Lower leg skin (tissue), 4 donors: ENCODE results near the gene RAP1GAP2. TPM values are rescaled to one million over a fixed set of nuclear protein-coding genes. Genes with fewer than 3 reads are reported as not detected.

Source experiments
- DNase-seq, 2 donors: peaks; one replicate each; pipeline ENCODE4 v3.0.0-alpha.2; 2019; ENCODE audit warnings: low spot score in 2 of 2
- H3K4me3 ChIP-seq: fragments of 200-600 bp; sonication (generic); 2 replicates; pipeline ENCODE4 v1.5.1; 2017; ENCODE audit warnings: mild to moderate bottlenecking, low read depth; ENCODE audit not compliant: poor library complexity, severe bottlenecking
- CTCF ChIP-seq, 3 donors: fragments of 450-650 bp; IDR thresholded peaks; one replicate each; pipeline ENCODE4 v1.5.1; 2016; ENCODE audit warnings: antibody characterized with exemption in 3 of 3, mild to moderate bottlenecking in 3 of 3, moderate library complexity in 2 of 3
- POLR2A ChIP-seq, 2 donors: fragments of 450-650 bp; IDR thresholded peaks; one replicate each; pipeline ENCODE4 v1.6.1; 2016 to 2017; ENCODE audit warnings: antibody characterized with exemption in 2 of 2, mild to moderate bottlenecking in 1 of 2, moderate library complexity in 1 of 2
- WGBS, 2 donors: methylation state at CpG; one replicate each; pipeline ENCODE4 v1.1.5; 2018; 5-methylcytosine and 5-hydroxymethylcytosine counted together
- intact Hi-C: fragments of 100-400 bp; cut with DNase I; formaldehyde crosslinking; loops from one replicate; pipeline ENCODE4 v1.15.0; 2023; ENCODE audit warnings: low total_unique reads
- total RNA-seq, 4 donors: library from RNA; depleted of rRNA; stranded (reverse); fragments of >200 nt; gene quantifications; one replicate each; pipeline ENCODE4 v1.1.0, GENCODE V29; 2016

Gene RAP1GAP2
- total RNA-seq, 4 donors from 2014 or later, result 9.2 to 15.3 (median 12.8) TPM

GRCh38 chr17:2860883-2861282 lies 64.6 kb downstream of the RAP1GAP2 start:
- TF ChIP-seq POLR2A (IDR thresholded peaks at IDR 0.05), result no peak
- no peak for TF ChIP-seq CTCF (IDR thresholded peaks at IDR 0.05)
- 92 to 94% methylated on average over 11 of the region's 11 CpGs for WGBS, 2 donors
- no peak overlapping the region for H3K4me3 ChIP-seq
- no peak for DNase-seq
- intact Hi-C loops, result no loop called here

- H3K4me3 ChIP-seq, result no peak overlapping the region
- no peak for DNase-seq
- intact Hi-C loops, result no loop called here
- TF ChIP-seq POLR2A (IDR thresholded peaks at IDR 0.05), result no peak
- no peak for TF ChIP-seq CTCF (IDR thresholded peaks at IDR 0.05)
- WGBS, 2 donors, result 75 to 88% methylated on average over 8 of the region's 8 CpGs
These were observed 66.0 kb downstream of the RAP1GAP2 start for GRCh38 chr17:2862197-2862596.

GRCh38 chr17:2863204-2863603 lies 67.0 kb downstream of the RAP1GAP2 start:
- TF ChIP-seq POLR2A (IDR thresholded peaks at IDR 0.05) (no peak), CTCF (IDR thresholded peaks at IDR 0.05) (no peak)
- intact Hi-C loops, result no loop called here
- 90 to 95% methylated on average over 4 of the region's 4 CpGs for WGBS, 2 donors
- H3K4me3 ChIP-seq, result no peak overlapping the region
- no peak for DNase-seq

- DNase-seq, result no peak
- 88 to 91% methylated on average over 3 of the region's 3 CpGs for WGBS, 2 donors
- intact Hi-C loops, result no loop called here
- TF ChIP-seq POLR2A (IDR thresholded peaks at IDR 0.05) (no peak), CTCF (IDR thresholded peaks at IDR 0.05) (no peak)
- no peak overlapping the region for H3K4me3 ChIP-seq
These were observed 69.0 kb downstream of the RAP1GAP2 start for GRCh38 chr17:2865228-2865627.

GRCh38 chr17:2867441-2868424 lies 71.5 kb downstream of the RAP1GAP2 start:
- TF ChIP-seq POLR2A (IDR thresholded peaks at IDR 0.05) (no peak), CTCF (IDR thresholded peaks at IDR 0.05) (no peak)
- WGBS, 2 donors, result 68 to 73% methylated on average over 23 of the region's 23 CpGs
- DNase-seq, result no peak
- intact Hi-C loops, result no loop called here
- no peak overlapping the region for H3K4me3 ChIP-seq
